ENCODE results near the gene COX7B.
"Not testable (repeated sequence)": the region's sequence is repeated elsewhere in the genome, so short reads cannot be mapped to it uniquely, and the experiment has no call there.

Gene COX7B, protein sequence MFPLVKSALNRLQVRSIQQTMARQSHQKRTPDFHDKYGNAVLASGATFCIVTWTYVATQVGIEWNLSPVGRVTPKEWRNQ

GRCh38 chrX:77899081-77899828, at the start of gene COX7B:
COX7B (plus strand) TSS chrX:77899468; CDS start chrX:77899554, 86 bp downstream.
- H3K27ac ChIP-seq, result peak within 1 kb of the TSS; percentile 99
- peak within 1 kb of the TSS; percentile 72 for H3K9ac ChIP-seq
- H3K4me3 ChIP-seq (ENCODE audit: low read depth, low read length), result peak within 1 kb of the TSS; percentile 94
- H3K27me3 ChIP-seq (ENCODE audit: control insufficient read depth, insufficient read depth, low read length), result no peaks in the 10 kb centered on the region
- peak within 1 kb of the TSS; percentile 86 for H2AFZ ChIP-seq
- H3K79me2 ChIP-seq, result peaks cover 12% of the 10 kb centered on the region
- H3K9me3 ChIP-seq (ENCODE audit: control insufficient read depth, low read length), result no peaks in the 10 kb centered on the region
- peak; percentile 33 for TF ChIP-seq CTCF (IDR thresholded peaks at IDR 0.05)
- no peaks in the 10 kb centered on the region for H3K4me1 ChIP-seq
- no peaks in the 10 kb centered on the region for H3K36me3 ChIP-seq (ENCODE audit: control insufficient read depth, insufficient read depth, low read length)
- H3K4me2 ChIP-seq (ENCODE audit: low read length), result peak within 1 kb of the TSS; percentile 65

DNA sequence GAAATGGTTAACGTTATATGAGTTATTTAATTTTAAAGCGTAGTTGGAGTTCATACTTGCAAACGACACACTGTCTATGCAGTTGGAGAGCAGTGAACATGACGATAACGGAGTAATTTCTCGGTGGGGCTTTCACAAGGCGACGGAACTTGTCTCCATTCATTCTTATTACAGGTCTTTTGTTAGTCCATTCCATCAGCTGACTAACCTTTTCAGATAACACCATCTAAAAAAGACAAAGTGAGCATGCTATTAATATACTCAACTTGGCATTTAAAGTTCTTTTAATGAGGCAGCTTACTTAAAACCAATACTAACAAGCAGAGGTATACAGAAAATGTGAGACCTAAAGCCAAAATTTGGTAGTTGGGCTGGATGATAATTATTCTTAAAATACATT, 23.9 kb upstream of the COX7B start:
- no peaks in the 10 kb centered on the region for H3K27me3 ChIP-seq (ENCODE audit: control insufficient read depth, insufficient read depth, low read length)
- TF ChIP-seq CTCF (IDR thresholded peaks at IDR 0.05), result no peak
- no peak overlapping the region for H2AFZ ChIP-seq
- H3K4me2 ChIP-seq (ENCODE audit: low read length), result no peak overlapping the region
- H3K4me3 ChIP-seq (ENCODE audit: low read depth, low read length), result no peak overlapping the region
- H3K4me1 ChIP-seq, result no peaks in the 10 kb centered on the region
- no peaks in the 10 kb centered on the region for H3K36me3 ChIP-seq (ENCODE audit: control insufficient read depth, insufficient read depth, low read length)
- H3K79me2 ChIP-seq, result no peaks in the 10 kb centered on the region
- no peak overlapping the region for H3K27ac ChIP-seq
- no peak overlapping the region for H3K9ac ChIP-seq
- no peaks in the 10 kb centered on the region for H3K9me3 ChIP-seq (ENCODE audit: control insufficient read depth, low read length)

DNA sequence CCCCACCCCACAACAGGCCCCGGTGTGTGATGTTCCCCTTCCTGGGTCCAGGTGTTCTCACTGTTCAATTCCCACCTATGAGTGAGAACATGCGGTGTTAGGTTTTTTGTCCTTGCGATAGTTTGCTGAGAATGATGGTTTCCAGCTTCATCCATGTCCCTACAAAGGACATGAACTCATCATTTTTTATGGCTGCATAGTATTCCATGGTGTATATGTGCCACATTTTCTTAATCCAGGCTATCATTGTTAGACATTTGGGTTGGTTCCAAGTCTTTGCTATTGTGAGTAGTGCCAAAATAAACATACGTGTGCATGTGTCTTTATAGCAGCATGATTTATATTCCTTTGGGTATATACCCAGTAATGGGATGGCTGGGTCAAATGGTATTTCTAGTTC, 17.9 kb upstream of the COX7B start:
- H3K36me3 ChIP-seq (ENCODE audit: control insufficient read depth, insufficient read depth, low read length); H2AFZ ChIP-seq; H3K4me1 ChIP-seq; H3K9ac ChIP-seq; H3K4me3 ChIP-seq (ENCODE audit: low read depth, low read length); H3K9me3 ChIP-seq (ENCODE audit: control insufficient read depth, low read length); H3K4me2 ChIP-seq (ENCODE audit: low read length); H3K79me2 ChIP-seq; H3K27ac ChIP-seq; H3K27me3 ChIP-seq (ENCODE audit: control insufficient read depth, insufficient read depth, low read length): not testable (repeated sequence)

- peaks cover 13% of the 10 kb centered on the region for H3K79me2 ChIP-seq
- H3K9ac ChIP-seq, result no peak overlapping the region
- no peaks in the 10 kb centered on the region for H3K4me1 ChIP-seq
- H3K4me3 ChIP-seq (ENCODE audit: low read depth, low read length), result no peak overlapping the region
- no peak overlapping the region for H2AFZ ChIP-seq
- no peak overlapping the region for H3K27ac ChIP-seq
- H3K36me3 ChIP-seq (ENCODE audit: control insufficient read depth, insufficient read depth, low read length), result no peaks in the 10 kb centered on the region
- no peaks in the 10 kb centered on the region for H3K27me3 ChIP-seq (ENCODE audit: control insufficient read depth, insufficient read depth, low read length)
- H3K4me2 ChIP-seq (ENCODE audit: low read length), result no peak overlapping the region
- no peak for TF ChIP-seq CTCF (IDR thresholded peaks at IDR 0.05)
- H3K9me3 ChIP-seq (ENCODE audit: control insufficient read depth, low read length), result no peaks in the 10 kb centered on the region
Observed at GRCh38 chrX:77892887-77893286, 6.4 kb upstream of the COX7B start.

- Histone ChIP-seq H2AFZ (no peak overlapping the region), H3K27ac (no peak overlapping the region), H3K4me2 (ENCODE audit: low read length) (no peak overlapping the region), H3K79me2 (peaks cover 13% of the 10 kb centered on the region), H3K9ac (no peak overlapping the region), H3K9me3 (ENCODE audit: control insufficient read depth, low read length) (no peaks in the 10 kb centered on the region), H3K4me1 (no peaks in the 10 kb centered on the region), H3K36me3 (ENCODE audit: control insufficient read depth, insufficient read depth, low read length) (no peaks in the 10 kb centered on the region), H3K27me3 (ENCODE audit: control insufficient read depth, insufficient read depth, low read length) (no peaks in the 10 kb centered on the region), H3K4me3 (ENCODE audit: low read depth, low read length) (no peak overlapping the region)
- TF ChIP-seq CTCF (IDR thresholded peaks at IDR 0.05), result no peak
Observed at GRCh38 chrX:77893713-77894112, 5.6 kb upstream of the COX7B start.
